NB4 (cell line): ENCODE data around the gene TTYH3.
"Not testable (repeated sequence)": the region's sequence is repeated elsewhere in the genome, so short reads cannot be mapped to it uniquely, and the experiment has no call there.

ENCODE experiments used
- DNase-seq: peaks from one replicate; pipeline ENCODE4 v3.0.0; 2010; ENCODE audit warnings: low read depth
- H3K4me3 ChIP-seq: one replicate; pipeline ENCODE4 v1.5.1; 2011; ENCODE audit warnings: mild to moderate bottlenecking, low read depth, low read length, moderate library complexity
- CTCF ChIP-seq: IDR thresholded peaks from one replicate; pipeline ENCODE4 v1.5.1; 2012; ENCODE audit warnings: low read depth, low read length
- MYC ChIP-seq: IDR thresholded peaks from 2 replicates; pipeline ENCODE4 v1.6.1; 2011; ENCODE audit warnings: low read depth, low read length
- POLR2A ChIP-seq: IDR thresholded peaks from 2 replicates; pipeline ENCODE4 v1.6.1; 2011; ENCODE audit warnings: mild to moderate bottlenecking; ENCODE audit not compliant: insufficient read length; ENCODE audit errors: extremely low read depth
- TF ChIP-seq, protein P1 (sequence below): IDR thresholded peaks from 2 replicates; pipeline ENCODE4 v1.6.1; 2011; ENCODE audit warnings: low read depth, low read length

TTYH3 gene

GRCh38 chr7:2670720-2671391 is 39.1 kb downstream of the TTYH3 start:
- TF ChIP-seq POLR2A: no peak
- TF ChIP-seq MYC: no peak
- TF ChIP-seq CTCF: peak; percentile 97
- TF ChIP-seq, protein P1, sequence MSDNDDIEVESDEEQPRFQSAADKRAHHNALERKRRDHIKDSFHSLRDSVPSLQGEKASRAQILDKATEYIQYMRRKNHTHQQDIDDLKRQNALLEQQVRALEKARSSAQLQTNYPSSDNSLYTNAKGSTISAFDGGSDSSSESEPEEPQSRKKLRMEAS: peak; percentile 49
- no peak overlapping the region for H3K4me3 ChIP-seq

GRCh38 chr7:2673214-2673613 is 41.4 kb downstream of the TTYH3 start:
- DNase-seq, H3K4me3 ChIP-seq: not testable (repeated sequence)

More at GRCh38 chr7:2670720-2671391, 39.1 kb downstream of the TTYH3 start:
- DNase-seq: peak; percentile 83

GRCh38 chr7:2673934-2674333 is 42.1 kb downstream of the TTYH3 start:
- TF ChIP-seq POLR2A: no peak
- TF ChIP-seq CTCF: no peak
- TF ChIP-seq, protein P1: no peak
- no peak for TF ChIP-seq MYC
- H3K4me3 ChIP-seq: no peak overlapping the region

DNA sequence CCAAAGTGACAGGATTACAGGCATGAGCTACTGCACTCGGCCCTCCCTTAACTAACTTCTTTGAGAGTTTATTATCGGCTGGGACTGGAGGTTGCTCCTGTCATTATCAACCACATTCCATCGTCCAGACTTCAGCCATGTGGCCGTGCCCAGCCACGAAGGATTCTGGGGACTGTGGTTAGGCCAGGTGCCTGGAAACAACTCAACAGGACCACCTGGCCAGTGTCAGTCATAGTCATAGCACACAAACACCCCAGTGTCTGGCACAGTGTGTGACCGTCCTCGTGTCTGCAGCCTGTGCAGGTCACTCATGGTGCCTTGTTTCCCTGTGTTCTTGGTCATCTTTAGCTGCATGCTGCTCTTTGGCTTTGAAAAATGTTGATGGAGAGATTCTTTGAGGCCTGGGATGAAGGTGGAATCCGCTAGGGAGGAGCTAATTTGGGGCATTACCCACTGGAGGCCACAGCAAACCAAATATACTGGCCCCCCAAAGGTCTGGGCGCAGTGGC is 43.5 kb downstream of the TTYH3 start:
- H3K4me3 ChIP-seq: no peak overlapping the region
- DNase-seq: no peak
- TF ChIP-seq MYC (no peak), POLR2A (no peak), CTCF (no peak)
- TF ChIP-seq, protein P1: no peak

More at GRCh38 chr7:2673934-2674333, 42.1 kb downstream of the TTYH3 start:
- no peak for DNase-seq

GRCh38 chr7:2676576-2676975 is 44.8 kb downstream of the TTYH3 start:
- DNase-seq, H3K4me3 ChIP-seq: not testable (repeated sequence)

- not testable (repeated sequence) for H3K4me3 ChIP-seq, DNase-seq
These were observed 46.7 kb downstream of the TTYH3 start for GRCh38 chr7:2678454-2678853.

GRCh38 chr7:2679135-2680127 is 47.6 kb downstream of the TTYH3 start:
- not testable (repeated sequence) for DNase-seq, H3K4me3 ChIP-seq

DNA sequence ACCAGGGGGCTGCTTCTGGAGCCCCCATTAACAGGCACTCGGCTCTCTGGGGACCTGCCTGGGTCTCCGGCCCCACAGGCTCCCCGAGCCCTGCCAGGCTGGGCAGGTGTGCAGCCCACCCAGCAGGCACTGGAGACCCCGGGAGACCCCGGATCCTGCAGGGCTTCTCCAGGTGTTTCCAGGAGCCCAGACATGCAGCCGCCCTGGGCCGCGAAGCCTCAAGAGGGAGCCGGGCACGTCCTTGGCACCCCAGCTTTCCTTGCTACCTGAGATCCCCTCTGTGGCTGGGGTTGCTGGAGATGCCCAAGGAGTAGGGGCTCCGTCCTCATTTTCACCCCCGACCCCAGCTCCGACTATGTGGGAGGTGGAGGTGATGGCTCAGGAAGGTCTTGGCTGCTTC is 48.5 kb downstream of the TTYH3 start:
- TF ChIP-seq MYC: no peak
- TF ChIP-seq, protein P1: no peak
- TF ChIP-seq POLR2A: no peak
- TF ChIP-seq CTCF: no peak
- DNase-seq: no peak
- H3K4me3 ChIP-seq: no peak overlapping the region
